HG02840 (cell line): ENCODE results near the gene MPEG1.

Experiments
- ATAC-seq: cut with Tn5 transposase; IDR thresholded peaks from one replicate; pipeline ENCODE4 v1.9.1; 2021; ENCODE audit warnings: mild to moderate bottlenecking, moderate library complexity, moderate number of reproducible peaks; ENCODE audit not compliant: unreplicated experiment, low FRiP score

Gene MPEG1

GRCh38 chr11:59212744-59213631 lies at the start of gene MPEG1:
Gene MPEG1, minus strand, starts transcription at chr11:59212927. Its CDS starts 62 bp downstream, at chr11:59212865.
- ATAC-seq = no peak

DNA sequence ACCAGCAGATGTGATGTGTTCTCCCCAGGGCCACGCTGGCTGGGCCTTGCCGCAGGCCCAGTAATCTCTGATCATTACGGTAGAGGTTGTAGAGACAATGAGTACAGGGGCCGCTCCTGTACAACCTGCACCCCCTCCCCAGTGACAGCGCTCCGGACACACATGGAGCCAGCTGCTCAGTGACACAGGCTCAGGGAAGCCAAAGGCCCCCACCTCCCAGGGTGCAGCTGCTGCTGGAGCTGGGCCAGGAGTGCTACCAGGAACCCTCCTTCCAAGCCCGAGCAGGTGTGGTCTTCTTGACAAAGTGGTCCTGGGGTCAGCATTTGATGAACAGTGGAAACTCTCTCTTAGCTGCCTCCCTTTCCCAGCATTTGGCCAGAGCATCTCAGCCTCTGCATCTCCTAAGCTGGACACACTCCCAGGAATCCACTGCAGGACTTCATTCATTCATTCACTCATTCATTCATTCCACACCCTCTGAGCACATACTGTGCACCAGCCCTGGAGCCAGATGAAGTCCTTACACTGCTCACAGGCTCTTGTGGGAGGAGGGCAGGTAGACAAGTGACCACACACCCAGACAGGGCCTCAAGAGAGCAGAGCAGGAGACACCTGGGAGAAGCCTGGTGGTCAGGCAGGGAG lies 49.6 kb upstream of the MPEG1 start:
- no peak for ATAC-seq

DNA sequence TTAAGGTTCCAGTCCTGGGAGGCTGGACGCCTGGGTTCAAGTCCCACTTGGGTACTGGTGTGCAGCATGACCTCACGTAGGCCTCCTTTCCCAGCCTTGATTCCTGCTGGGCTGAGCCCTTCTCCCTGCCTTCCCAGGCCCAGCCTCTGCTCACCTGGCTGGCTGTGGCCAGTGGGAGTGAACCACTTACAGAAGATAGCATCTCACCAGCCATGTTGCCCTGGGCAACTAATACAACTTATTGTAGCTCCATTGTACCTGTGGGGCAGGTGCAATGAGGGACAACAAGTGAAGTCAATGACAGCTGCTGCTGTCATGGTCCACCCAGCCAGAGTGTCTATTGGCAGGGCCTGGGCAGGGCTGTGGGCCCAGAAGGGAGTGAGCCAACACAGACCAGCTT lies 48.4 kb upstream of the MPEG1 start:
- no peak for ATAC-seq

- ATAC-seq = no peak
Observed at GRCh38 chr11:59259867-59260475, 47.2 kb upstream of the MPEG1 start.

DNA sequence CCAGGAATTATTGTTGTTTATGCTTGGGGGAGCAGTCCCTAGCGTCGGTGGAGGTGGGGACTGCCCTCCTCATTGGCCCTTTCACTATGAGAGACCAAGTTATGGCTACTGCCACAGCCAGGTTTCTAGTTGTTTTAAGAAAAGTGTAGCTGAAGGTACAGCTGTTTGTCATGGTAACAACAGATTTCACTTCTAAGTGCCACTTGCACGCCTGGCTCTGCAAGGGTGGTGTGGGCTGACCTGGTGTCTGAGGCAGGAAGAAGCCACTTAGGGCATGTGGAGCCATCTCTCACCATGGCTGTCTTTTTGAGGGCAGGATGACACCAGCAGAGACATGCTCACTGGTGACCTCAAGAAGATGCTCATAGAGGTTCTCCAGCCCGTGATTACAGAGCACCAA lies 46.3 kb upstream of the MPEG1 start:
- ATAC-seq = no peak

GRCh38 chr11:59255281-59255680 lies 42.6 kb upstream of the MPEG1 start:
- no peak for ATAC-seq

DNA sequence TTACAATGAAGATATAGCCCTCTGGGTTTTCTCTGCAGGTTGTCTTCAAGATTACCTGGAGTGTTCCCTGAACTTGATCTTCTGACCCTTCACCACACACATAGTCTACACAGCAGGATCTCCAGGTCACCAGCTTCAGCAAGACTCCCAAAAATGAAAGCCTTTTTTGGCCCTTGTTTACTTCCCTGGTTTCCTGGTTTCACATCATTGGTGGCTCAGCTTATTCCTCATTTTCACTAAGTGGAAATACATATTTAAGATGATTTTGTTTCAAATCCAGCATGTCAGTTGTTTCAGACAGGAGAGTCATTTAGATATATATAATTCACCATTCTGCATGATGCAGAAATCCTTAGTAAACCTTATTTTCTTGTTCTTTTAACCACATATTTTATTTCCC lies 41.6 kb upstream of the MPEG1 start:
- ATAC-seq = no peak

DNA sequence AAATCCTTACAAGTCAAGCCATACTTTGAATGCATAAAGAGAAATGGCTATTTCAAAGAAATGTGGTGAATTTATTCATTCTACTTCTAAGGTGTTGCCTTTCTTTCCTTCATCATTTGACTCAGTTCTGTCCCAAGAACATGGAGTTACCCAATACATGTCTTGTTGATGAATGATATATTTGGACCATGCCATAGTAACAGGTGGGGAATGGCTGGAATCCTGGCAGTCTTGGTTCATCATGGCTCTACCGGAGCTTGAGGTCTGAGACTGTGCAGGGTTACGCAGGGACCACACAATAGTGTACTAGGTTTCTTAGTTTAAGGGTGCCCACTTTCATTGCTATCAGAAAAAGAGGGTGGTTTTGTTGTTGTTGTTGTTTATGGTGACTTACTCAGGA lies 40.3 kb upstream of the MPEG1 start:
- ATAC-seq = no peak

- no peak for ATAC-seq
Observed at GRCh38 chr11:59249535-59249934, 36.8 kb upstream of the MPEG1 start.

DNA sequence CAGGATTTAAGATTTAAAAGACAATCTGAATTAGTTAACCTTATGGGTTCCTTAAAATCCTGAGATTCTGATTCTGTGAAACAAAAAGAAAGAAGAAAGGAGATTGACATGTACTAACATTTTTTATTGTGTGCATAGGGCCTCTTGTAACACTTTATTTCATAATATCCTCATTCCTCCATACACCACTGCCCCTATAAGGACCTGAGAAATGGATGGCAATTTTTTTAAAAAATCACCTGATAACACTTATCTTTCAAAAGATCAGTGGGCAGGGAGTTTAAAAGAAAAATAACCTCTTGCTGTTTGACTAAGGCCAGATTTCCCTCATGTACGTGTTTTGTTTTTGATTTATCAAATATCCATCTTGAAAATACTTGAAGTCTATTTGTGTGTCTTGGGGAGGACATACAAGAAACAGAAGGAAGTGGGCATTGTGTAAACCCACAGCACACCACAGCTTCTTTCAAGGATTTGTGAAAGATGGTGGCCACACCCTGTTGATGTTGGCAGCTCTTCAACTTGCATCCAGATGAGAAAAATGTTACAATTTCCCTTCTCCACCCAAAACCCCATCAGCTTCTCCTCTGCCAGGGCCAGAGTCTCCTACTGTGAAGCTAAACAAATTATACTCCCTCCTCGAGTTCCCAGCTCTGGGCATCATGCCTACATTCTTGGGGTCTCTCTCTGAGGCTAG lies 35.0 kb upstream of the MPEG1 start:
- no peak for ATAC-seq

- ATAC-seq = no peak
Observed at GRCh38 chr11:59243633-59244032, 30.9 kb upstream of the MPEG1 start.

DNA sequence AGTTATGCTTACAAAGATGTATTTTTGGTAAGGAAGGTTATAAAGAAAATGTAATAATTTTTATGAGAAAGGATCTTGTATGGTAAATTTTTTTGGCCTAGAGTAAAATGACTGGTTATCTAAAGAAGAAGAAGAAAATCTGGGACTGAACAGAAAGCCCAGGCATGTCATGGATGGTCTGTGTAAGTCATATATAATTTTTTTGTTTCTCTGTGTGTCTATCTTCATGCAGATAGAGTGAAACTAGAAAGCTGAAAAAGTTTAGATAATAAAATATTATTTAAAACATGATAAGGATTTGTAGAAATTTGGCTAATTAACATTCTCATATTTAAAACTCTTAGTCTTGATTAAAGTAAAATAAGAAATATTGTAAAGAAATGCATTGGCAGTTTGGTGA lies 27.6 kb upstream of the MPEG1 start:
- ATAC-seq = no peak

DNA sequence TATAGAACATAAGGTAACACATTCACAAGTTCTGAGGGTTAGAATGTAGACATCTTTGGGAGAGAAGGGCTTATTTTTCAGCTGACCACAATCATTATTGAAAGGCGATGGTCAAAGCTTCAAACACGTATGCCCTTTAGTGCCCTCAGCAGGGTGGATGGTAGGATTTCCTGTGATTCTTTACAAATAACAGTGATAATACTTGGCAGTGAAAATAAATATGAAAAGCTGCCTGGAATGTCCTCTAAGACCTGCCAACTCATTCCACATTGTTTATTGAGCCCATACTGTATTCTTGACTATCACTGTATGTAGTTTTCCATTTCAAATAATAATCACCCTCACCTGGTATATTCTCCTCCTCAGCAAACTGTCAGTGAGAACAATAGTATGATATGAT lies 13.7 kb upstream of the MPEG1 start:
- no peak for ATAC-seq

DNA sequence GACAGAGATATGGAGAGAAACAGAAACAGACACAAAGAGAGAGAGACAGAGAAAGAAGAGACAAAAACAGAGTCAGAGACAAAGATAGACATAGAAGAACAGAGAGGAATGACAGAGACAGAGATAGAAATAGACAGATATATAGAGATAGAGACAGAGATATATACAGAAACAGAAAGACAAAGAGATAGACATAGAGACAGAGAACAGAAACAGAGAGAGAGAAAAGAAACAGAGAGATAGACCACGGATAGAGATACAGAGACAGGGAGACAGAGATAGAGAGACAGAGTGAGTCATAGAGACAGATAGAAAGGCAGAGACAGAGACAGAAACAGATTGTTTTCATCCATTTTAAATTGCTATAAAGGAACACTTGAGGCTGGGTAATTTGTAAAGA lies 12.3 kb upstream of the MPEG1 start:
- no peak for ATAC-seq

DNA sequence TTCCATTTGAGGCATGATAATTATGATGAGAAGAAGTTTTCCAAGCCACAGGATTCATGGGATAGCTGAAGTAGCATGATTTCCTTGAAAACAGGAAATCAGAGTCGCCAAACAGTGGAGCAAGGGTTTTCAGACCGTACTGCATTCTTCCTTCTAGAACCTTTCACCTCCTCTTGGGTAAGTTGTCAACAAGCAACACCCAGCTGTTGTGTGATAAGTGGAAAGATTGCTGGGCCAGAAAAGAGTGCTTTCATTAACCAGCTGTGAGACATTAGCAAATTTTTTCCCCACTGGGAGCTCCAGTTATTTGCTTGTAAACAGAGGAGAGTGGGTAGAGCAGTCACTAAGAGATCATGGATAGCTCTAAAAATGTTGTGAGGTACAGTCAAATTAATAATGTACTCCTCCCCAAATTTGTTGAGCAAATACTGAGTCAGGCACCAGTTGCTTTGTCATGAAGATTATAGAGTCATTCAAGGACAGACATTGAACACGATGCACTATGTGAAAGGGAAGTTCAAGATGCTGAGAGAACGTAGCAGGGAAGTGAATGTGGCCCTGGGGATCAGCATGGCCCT lies 11.7 kb upstream of the MPEG1 start:
- ATAC-seq = no peak

GRCh38 chr11:59223611-59224010 lies 10.9 kb upstream of the MPEG1 start:
- ATAC-seq = no peak

DNA sequence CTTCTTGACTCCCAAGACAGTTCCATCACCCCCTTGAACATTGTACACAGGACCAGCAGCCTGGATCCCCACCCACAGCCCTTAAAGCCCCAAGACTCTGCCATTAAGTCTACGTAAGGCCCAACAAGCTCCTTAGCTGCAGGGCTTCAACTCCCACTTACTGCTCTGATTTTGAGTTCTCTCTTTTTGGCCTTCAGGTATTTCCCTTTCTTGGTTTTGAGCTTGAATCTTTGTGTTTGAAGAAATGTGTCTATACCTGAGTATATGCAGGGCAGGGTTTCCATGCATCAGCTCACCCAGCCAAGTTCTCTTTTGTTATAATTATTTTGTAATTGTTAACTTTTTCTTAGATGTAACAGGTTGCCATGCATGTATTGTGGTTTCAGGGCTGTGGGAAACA lies 10.4 kb upstream of the MPEG1 start:
- ATAC-seq = no peak

GRCh38 chr11:59222464-59223060 lies 9.8 kb upstream of the MPEG1 start:
- no peak for ATAC-seq

- no peak for ATAC-seq
Observed at GRCh38 chr11:59221441-59221840, 8.7 kb upstream of the MPEG1 start.

DNA sequence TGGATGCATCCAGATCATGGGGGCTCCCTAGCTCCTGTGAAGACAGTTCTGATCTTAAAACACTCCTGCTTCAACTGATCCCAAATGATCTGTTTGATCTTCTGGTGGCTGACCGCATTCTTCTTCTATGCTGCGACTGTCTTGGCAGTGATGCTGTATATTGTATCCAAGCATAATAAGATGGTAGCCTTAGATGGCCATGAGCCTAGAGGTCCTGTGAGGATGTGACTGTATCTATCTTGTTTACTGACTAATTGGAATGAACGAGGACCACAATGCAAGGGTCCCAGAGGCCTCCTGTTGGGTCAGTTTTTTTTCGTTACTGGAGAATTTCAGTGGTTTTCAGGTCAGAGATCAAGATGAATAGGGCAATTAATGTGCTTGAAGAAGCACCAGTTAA lies 7.1 kb upstream of the MPEG1 start:
- no peak for ATAC-seq
